NCI-H526 treated with DMSO at 0.1 percent for 48 hours (cell line): Measurements from ENCODE around the gene TNFRSF6B.
"Not testable (repeated sequence)": the region's sequence is repeated elsewhere in the genome, so short reads cannot be mapped to it uniquely, and the experiment has no call there.

Experiments
- DNase-seq: peaks from one replicate; lab custom pipeline; 2025; lab: John Stamatoyannopoulos, UW

The TNFRSF6B gene

DNA sequence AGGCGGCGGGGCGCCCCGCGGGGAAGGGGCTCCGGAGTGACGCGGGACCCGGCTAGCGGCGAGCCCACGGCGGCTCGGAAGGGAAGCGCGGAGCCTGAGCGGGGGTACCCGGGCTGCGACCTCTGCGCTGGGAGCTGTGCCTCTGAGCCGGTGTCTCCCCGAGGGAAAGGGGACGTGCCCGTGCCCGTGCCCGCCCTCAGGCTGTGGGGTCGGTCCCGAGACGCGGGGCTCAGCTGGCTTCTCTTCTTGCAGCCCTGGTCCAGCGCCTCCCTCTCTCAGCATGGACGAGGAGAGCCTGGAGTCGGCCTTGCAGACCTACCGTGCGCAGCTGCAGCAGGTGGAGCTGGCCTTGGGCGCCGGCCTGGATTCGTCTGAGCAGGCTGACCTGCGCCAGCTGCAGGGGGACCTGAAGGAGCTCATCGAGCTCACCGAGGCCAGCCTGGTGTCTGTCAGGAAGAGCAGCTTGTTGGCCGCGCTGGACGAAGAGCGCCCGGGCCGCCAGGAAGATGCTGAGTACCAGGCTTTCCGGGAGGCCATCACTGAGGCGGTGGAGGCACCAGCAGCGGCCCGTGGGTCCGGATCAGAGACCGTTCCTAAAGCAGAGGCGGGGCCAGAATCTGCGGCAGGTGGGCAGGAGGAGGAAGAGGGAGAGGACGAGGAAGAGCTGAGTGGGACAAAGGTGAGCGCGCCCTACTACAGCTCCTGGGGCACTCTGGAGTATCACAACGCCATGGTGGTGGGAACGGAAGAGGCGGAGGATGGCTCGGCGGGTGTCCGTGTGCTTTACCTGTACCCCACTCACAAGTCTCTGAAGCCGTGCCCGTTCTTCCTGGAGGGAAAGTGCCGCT is 12.1 kb downstream of the TNFRSF6B start:
- DNase-seq: no peak

DNA sequence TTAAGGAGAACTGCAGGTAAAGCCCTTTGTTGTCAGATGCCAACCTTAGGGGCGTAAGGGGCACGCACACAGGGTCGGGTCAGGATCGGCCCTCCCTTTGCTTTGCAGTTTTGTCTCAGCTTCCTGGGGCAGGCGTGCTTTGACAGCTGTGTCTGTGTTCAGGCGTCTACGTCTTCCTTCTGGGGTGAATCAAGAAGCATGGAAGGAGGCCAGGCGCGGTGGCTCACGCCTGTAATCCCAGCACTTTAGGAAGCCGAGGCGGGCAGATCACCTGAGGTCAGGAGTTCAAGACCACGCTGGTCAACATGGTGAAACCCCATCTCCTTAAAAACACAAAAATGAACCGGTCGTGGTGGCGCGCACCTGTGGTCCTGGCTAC is 12.7 kb downstream of the TNFRSF6B start:
- no peak for DNase-seq

DNA sequence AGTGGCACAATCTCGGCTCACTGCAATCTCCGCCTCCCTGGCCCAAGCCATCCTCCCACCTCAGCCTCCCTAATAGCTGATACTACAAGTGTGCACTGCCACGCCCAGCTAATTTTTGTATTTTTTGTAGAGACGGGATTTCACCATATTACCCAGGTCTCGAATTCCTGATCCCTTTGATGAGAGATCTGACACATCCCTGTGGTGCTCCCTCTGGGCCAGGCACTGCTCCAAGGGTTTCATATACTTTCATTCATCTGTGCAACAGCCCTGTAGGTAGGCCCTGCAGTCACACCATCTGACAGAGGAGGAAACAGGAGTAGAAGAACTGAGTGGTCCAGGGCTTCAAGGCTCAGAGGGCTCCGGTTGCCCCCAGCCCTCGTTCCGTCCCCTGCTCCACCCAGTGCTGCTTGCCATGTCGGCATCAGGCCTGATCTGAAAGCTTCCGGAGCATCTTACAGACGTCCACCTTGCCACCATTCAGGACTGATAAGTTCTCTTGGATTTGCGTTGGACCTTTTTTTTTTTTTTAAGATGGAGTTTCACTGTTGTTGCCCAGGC is 14.7 kb downstream of the TNFRSF6B start:
- no peak for DNase-seq

DNA sequence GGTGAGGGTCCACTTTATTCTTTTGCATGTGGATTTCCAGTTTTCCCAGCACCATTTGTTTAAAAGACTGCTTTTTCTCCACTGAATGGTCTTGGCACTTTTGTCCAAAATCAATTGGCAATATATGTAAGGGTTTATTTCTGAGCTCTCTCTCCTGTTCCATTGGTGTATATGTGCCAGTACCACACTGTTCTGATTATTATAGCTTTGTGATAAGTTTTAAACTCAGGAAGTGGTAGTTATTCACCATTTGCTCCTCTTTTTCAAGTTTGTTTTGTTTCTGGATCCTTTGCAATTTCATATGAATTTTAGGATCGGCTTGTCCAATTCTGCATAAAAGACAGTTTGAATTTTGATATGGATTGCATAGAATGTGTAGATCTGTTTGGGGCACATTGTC is 15.7 kb downstream of the TNFRSF6B start:
- no peak for DNase-seq

DNA sequence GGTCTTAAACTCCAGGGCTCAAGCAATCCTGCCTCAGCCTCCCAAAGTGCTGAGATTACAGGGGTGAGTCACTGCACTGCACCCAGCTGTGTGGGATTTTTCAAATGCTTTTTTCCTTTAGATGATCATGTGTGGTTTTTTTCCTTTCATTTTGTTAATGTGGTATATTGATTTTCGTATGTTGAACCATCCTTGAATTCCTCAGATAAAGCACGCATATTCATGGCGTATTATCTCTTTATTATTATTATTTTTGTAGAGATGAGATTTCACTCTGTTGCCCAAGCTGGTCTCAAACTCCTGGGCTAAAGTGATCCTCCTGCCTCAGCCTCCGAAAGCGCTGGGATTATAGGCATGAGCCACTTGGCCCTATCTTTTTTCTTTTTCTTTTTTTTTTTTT is 18.4 kb downstream of the TNFRSF6B start:
- DNase-seq: no peak

DNA sequence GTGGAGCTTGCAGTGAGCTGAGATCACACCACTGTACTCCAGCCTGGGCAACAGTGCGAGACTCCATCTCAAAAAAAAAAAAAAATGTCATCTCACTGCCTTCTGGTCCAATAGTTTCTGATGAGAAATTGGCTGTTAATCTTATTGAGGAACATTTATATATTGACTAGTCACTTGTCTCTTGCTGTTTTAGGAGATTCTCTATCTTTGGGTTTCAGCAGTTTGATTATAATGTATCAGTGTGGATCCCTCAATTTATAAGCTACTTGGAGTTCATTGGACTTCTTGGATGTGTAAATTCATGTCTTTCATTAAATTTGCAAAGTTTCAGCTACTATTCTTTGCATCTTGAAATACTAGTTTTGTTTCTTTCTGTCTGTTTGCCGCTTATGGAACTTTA is 22.5 kb downstream of the TNFRSF6B start:
- no peak for DNase-seq

DNA sequence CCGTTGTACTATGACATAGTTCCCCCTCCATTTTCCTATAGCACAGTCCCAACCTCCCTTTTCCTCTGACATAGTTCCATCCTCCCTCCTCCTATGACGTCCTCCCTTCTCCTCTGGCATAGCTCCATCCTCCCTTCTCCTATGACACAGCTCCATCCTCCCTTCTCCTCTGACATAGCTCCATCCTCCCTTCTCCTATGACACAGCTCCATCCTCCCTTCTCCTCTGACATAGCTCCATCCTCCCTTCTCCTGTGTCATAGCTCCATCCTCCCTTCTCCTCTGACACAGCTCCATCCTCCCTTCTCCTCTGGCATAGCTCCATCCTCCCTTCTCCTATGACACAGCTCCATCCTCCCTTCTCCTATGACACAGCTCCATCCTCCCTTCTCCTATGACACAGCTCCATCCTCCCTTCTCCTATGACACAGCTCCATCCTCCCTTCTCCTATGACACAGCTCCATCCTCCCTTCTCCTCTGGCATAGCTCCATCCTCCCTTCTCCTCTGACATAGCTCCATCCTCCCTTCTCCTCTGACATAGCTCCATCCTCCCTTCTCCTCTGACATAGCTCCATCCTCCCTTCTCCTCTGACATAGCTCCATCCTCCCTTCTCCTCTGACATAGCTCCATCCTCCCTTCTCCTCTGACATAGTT is 26.6 kb downstream of the TNFRSF6B start:
- DNase-seq: not testable (repeated sequence)

DNA sequence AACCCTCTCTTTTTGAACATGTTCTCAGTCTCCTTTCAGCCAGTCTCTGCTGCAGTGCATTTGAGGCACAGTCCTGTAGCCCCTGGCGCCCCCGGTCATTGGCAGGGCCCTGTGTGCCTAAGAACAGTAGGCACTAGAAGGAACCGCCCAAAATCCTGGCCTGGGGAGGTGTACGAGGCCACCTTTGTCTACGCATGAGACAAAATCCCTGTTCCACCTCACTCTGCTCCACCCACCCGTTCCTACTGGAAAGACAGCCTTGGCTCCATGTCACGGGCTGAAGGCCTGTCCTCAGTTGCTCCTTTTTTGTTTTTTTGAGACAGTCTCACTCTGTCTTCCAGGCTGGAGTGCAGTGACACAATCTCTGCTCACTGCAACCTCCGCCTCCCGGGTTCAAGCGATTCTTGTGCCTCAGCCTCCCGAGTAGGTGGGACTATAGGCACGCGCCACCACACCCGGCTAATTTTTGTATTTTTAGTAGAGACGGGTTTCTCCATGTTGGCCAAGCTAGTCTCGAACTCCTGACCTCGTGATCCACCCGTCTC is 33.8 kb downstream of the TNFRSF6B start:
- DNase-seq: not testable (repeated sequence)

DNA sequence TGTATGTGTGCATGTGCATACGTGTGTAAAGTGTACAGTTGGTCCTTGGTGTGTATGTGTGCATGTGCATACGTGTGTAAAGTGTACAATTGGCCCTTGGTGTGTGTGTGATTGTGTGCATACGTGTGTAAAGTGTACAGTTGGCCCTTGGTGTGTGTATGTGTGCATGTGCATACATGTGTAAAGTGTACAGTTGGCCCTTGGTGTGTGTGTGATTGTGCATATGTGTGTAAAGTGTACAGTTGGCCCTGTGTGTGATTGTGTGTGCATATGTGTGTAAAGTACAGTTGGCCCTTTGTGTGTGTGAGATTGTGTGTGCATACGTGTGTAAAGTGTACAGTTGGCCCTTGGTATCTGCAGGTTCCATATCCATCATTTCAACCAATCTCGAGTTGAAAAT is 35.0 kb downstream of the TNFRSF6B start:
- no peak for DNase-seq

DNA sequence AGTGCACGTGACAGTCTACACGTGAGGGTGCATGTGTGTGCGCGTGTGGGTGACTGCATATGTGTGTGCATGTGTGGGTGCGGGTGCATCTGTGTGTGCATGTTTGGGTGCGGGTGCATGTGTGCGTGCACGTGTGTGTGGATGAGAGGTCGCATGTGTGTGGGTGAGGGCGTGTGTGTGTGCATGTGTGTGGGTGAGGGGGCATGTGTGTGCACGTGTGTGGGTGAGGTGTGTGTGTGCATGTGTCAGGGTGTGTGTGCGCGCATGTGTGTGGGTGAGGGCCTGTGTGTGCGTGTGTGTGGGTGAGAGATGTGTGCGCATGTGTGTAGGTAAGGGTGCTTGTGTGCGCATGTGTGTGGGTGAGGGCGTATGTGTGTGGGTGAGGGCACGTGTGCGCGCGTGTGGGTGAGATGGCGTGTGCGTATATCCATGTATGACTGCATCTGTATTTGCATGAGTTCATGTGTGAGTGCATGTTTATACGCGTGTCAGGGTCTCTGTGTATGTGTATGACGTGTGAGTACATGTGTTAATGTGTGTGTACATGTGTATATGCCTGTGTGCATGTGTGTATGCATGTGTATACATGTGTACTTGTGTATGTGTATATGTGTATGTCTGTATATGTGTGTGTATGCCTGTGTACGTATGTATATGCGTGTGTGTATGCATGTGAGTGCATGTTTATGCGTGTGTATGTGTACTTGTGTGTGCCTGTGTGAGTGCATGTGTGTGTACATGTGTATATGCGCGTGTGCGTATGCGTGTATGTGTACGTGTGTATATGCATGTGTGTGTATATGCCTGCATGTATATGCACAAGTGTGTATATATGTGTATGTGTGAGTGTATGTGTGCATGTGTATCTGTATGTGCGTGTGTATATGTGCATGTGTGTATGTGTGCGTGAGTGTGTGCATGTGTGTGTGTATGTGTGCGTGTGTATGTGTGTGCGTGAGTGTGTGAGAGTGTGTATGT is 36.0 kb downstream of the TNFRSF6B start:
- DNase-seq: no peak

DNA sequence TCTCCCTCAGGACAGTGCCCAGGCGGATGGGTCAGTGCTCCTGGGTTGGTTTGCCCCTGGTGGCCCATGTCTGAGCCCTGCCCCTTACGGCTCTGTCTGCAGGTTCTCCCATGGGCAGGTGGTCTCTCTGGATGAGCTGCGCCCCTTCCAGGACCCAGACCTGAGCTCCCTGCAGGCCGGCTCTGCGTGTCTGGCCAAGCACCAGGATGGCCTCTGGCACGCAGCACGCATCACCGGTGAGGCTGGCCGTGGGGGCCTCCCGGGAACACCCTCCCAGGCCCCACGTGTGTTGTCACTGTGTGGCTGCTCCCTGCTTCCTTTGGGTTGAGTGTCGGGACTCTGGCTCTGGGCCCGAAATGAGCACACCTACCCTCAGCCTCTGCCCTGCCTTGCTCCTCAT is 36.7 kb downstream of the TNFRSF6B start:
- no peak for DNase-seq

DNA sequence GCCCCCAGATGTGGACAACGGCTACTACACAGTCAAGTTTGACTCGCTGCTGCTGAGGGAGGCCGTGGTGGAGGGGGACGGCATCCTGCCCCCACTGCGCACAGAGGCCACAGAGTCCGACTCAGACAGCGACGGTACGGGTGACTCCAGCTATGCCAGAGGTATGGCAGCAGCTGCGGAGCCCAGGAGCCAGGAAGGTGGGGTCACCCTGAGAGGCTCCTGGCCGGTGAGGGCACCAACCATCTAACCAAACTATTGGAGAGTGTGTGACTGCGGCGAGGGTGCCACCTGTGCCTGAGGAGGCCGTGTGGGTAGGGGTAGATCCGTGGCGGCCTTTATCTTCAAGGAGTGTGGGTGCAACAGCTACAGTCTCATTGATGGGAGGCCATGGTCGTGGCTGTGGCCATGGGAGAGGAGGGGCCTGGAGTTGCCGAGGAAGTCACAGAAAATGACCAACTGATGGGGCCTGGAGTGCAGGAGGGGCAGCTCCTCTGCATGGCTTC is 37.2 kb downstream of the TNFRSF6B start:
- DNase-seq: no peak

DNA sequence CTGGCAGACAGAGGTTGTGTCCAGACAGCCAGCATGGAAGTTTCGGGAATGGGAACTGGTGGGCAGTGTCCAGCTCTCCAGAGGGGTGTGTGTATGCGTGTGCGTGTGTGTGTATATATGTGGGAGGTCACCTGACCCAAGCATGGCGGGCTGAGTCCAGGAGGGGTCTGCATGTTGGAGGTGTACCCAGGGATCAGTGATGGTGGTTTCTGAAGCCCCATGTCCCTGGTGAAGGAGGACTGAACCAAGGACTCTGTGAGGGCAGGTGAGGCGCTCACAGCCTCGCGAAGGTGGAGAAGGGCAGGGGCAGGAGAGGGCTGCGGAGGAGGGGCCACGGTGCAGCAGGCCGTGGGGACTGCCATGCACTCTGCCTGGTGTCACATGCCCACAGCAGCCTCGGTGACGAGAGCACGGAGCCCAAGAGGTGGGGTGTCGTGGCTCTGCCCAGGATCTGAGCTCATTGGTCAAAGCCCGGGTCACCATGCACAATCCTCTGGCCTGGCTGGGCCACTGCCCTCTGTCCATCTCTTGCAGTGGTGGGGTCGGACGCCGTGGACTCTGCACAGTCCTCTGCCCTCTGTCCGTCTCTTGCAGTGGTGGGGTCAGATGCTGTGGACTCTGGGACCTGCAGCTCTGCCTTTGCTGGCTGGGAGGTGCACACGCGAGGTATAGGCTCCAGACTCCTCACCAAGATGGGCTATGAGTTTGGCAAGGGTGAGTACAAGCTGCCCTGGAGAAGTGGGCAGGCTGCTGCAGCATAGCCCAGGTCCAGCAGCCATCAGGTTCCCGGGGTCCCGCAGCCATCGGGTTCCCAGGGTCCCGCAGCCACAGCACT is 37.9 kb downstream of the TNFRSF6B start:
- DNase-seq: no peak

DNA sequence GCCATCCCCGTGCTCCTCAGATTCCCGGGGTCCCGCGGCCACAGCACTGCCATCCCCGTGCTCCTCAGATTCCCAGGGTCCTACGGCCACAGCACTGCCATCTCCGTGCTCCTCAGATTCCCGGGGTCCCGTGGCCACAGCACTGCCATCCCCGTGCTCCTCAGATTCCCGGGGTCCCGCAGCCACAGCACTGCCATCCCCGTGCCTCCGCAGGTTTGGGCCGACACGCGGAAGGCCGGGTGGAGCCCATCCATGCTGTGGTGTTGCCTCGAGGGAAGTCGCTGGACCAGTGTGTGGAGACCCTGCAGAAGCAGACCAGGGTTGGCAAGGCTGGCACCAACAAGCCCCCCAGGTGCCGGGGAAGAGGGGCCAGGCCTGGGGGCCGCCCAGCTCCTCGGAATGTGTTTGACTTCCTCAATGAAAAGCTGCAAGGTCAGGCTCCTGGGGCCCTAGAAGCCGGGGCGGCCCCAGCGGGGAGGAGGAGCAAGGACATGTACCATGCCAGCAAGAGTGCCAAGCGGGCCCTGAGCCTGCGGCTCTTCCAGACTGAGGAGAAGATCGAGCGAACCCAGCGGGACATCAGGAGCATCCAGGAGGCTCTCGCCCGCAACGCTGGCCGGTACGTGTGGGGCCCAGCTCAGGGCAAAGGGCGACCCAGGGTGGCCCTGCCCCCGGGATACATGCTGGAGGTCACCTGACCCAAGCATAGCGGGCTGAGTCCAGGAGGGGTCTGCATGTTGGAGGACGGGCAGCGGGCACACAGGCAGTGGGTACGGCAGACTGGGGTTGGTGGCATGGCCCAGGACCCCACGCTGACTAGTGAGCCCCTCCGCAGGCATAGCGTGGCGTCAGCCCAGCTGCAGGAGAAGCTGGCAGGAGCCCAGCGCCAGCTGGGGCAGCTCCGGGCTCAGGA is 38.8 kb downstream of the TNFRSF6B start:
- DNase-seq: no peak

DNA sequence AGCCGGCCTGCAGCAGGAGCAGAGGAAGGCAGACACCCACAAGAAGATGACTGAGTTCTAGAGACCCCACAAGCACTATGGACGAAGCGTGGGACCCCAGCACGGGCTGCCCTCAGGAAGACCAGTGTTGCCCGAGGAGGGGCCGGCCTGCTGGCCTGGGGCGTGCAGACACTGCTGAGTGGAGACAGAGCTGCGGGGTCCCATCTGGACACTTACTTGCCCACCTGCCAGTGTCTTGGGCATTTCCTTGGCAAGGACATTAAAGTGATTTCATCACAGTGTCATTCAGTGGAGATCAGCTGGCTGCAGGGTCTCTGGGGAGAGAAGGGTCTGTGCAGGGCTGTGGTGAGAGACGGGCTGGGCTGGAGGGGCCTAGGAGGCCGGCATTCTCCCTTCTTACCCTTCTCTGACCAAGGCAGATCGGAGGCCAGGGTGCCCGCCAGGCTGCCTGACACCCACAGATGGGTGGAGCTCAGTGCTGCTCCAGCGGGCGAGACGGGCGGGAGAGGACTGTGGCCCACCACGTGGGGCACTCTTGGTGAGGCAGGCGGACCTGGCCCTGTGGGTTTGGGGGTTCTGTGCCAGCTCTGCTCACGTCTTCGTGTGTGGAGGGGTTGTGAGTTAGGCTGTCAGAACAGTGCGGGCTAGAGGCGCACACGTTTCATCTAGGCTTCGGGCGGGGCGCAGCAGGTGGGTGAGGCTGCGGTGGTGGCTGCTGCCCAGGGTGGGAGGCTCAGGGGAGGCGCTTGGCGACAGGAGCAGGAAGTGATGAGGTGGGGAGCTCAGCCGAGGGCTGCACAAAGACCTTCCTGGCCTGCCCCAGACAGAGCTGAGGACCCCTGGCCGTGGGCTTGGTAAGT is 39.6 kb downstream of the TNFRSF6B start, which contains the start of gene LIME1:
Gene LIME1 (plus strand): TSS at position 806 of the 860 bp plus-strand sequence. CDS start 886 bp downstream, outside the sequence.
- no peak for DNase-seq

DNA sequence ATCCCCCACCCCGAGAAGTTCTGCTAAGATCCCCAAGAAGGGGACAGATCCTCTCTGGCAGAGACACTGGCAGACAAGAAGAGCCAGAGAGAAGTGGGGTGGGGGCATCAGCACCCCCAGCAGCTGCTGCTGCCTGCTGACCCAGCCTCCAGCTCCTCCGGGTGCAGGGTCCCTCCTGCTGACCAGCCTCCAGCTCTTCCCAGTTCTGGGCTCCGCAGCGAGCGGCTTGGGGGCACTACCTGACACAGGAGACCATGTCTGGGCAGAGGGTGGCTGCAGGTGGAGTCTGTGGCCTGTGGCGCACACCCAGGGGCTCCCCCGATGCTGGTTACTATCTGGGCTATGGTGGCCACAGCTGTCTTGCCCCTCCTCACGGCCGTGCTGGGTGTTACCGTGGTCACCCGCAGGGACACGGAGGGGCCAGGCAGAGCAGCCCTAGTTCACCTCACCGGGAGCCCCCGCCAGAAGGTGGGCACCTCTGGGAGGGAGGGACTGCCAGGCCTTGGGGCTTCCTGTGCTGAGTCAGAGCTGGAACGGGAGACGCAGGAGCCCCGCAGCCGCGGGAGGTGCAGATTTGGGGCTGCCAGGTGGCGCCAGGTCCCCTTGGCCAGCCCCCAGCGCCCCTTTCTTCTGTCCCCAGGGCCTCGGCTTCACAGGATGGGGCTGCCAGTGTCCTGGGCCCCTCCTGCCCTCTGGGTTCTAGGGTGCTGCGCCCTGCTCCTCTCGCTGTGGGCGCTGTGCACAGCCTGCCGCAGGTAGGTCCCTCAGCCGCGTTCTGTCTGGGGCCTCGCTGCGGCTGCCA is 40.6 kb downstream of the TNFRSF6B start:
- no peak for DNase-seq

DNA sequence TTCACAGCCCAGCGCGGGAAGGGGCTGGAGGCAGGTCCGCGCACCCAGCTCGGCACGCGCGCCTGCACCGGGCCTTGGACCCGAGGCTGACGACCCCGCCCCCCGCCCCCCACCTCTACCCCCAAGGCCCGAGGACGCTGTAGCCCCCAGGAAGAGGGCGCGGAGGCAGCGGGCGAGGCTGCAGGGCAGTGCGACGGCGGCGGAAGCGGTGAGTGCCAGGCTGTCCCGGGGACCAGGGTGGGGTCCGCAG is 41.2 kb downstream of the TNFRSF6B start:
- DNase-seq: no peak
